AG20443 (cell line): Measurements from ENCODE around the gene TP53INP2.
"Not testable (repeated sequence)": the region's sequence is repeated elsewhere in the genome, so short reads cannot be mapped to it uniquely, and the experiment has no call there.

Experiments
- DNase-seq: peaks from one replicate; pipeline ENCODE4 v3.0.0; 2012; ENCODE audit warnings: low spot score, mixed read lengths

The TP53INP2 gene

DNA sequence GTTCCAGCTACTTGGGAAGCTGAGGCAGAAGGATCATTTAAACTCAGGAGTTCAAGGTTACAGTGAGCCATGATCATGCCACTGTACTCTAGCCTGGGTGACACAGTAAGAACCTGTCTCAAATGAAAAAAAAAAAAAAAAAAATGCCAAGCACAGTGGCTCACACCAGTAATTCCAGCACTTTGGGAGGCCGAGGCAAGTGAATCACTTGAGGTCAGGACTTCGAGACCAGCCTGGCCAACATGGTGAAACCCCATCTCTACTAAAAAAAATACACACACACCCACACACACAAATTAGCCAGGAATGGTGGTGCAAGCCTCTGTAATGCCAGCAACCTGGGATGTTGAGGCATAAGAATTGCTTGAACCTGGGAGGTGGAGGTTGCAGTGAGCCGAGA lies 18.4 kb downstream of the TP53INP2 start:
- DNase-seq: not testable (repeated sequence)

DNA sequence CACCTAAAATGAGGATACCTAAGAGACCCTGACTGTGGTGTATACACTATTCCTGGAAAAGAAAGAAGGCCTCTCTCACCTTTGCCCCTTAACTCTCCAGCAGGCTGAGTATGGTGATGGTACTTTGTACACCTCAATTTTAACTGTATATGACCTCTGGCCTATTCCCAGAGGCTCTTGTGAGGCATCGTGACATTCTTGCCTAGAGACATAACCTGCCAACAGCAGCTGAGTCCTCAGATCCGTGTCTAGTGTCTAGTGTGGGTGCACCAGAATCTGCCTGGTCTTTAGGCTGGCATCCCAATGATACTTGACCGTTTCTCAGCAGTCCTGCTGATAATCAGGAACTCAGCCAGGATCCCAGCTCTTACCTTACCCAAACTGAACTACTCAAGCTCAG lies 20.0 kb downstream of the TP53INP2 start:
- DNase-seq: no peak

GRCh38 chr20:34729416-34729815 lies 25.3 kb downstream of the TP53INP2 start:
- DNase-seq: no peak

- no peak for DNase-seq
These were observed 28.4 kb downstream of the TP53INP2 start for GRCh38 chr20:34732523-34732922.

DNA sequence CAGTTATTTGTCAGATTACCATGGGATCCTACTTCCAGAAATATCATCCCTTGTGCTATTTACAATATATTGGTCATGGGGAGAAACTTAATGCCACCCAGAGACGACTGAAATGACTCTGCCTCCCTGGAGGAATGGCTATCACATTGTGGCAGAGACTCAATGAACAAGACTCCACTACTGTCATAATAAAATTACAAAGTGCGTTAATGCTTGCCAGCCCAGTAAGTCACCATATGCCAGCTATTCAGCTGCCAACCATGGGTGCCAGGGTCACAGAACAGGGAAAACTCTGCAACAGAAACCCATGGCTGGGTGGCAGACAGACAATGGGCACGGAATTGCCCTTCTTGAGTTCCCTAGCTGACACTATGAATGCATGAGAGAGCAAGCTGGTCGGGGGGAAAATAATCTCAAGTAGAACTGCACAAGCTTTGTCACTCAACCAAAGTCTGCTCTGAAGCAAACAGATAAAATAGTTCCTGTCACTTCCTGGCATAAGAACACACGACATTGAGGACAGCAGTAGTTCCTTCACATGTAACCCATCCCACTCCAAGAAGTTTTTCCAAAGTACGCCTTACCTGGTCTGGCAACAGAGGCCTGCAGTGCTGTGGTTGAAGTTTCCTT lies 32.1 kb downstream of the TP53INP2 start:
- DNase-seq: no peak

- no peak for DNase-seq
These were observed 38.9 kb downstream of the TP53INP2 start for GRCh38 chr20:34743039-34743438.

DNA sequence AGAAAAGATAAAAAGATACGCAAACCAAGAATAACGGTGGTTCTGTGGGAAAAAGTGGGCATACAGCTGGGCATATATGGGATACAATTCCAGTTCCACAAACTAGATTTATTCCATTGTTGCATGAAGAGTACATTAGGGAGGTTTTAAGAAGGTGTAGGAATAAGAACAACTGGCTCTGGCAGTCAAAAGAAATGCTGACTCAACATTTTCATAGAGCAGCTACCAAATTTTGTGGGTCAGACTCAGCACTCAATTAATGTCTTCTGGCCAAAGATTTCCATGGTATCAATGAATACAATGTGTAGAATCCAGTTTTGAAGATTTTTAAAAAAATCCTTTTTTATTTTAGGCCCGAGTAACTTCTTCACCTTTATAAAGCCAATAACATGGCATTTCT lies 40.2 kb downstream of the TP53INP2 start:
- no peak for DNase-seq

DNA sequence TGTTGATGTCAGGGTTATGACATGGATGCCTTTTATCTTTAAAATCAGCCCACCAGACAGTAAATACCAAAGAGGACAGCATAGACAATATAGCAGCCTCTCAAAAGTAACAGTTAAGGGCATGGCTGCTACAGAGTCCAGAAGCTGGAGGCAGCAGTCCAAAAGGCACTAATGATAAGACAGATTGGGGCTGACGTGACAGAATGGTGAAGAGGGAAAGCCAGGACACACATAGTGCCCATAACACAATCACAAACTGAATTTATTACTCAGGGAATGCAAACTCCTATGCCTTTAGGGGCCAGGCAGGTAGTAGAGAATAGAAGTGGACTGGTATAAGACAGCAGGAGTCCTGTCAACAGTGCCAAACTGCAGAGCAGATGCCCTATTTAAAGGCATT lies 40.7 kb downstream of the TP53INP2 start:
- DNase-seq: no peak

- DNase-seq: no peak
These were observed 42.5 kb downstream of the TP53INP2 start for GRCh38 chr20:34746674-34747073.

DNA sequence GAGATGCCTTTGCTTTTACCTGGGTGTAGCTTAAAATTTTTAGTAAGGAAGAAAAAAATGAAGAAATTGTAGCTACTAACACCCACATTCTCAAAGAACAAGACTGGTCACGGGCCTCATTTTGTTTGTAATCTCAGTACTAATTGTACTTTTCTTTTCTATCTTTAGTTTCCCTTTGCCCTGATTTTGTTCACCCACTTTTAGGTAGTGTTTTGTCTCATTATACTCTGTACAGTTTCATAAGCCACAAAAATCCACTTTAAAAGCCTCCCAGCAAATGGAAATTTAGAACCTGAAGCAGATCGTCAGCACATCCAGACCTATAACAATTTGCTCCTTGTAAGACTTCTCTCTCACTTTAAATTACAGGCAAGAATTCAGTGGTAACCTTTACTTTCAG lies 43.3 kb downstream of the TP53INP2 start:
- DNase-seq: no peak

DNA sequence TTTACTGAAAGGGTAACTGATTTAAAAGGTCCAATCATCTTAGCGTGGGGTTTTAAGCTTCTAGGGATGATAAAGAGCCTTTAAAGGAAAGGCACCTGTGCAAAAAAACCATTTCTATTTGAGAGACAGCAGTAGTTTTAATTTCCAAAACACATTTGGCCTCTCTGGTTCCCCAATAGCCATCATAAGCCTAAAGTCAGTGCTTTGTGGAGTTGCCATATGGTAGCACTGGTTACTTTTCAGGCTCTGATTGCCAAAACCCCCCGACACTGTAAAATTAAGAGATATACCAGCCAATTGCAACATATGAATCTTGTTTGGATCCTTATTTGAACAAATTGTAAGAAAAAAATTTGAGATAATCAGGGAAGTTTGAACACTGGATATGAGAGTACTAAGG lies 44.6 kb downstream of the TP53INP2 start:
- DNase-seq: no peak

DNA sequence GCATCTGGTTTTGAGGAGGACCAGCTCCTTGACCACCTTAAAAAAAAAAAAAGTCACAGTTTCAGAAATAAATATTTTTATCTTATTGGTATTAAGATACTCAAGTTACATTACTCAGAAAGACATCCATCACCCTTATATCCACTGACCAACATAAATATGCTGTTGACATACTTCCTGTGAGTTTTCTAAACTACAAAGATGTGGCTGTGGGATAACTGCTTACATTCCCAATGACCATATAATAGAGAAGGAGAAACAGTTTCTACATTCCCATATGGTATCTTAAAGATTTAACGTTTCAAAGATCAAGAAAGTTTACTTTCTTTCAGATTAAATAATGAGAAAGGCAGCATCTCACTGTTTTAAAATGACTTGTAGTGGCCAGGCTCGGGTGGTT lies 46.3 kb downstream of the TP53INP2 start:
- DNase-seq: no peak

DNA sequence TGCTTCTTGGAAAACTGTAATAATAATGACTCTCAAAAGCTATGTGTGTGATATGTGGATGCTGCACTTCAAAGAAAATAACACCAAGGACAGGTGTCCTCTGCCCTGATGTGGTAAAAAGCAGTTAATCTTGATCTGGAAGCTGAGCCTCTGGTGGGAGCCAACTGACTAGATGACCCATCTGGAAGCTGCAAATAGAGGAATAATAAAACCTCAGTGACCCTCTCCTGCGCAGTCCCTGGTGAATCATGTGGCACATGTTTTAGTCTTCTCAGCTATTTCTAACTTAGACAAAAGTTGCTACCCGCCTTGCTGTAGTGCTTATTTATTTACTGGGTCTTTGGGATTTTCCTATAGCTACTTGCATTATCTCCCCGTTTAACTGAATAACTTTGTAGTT lies 47.3 kb downstream of the TP53INP2 start:
- DNase-seq: no peak

DNA sequence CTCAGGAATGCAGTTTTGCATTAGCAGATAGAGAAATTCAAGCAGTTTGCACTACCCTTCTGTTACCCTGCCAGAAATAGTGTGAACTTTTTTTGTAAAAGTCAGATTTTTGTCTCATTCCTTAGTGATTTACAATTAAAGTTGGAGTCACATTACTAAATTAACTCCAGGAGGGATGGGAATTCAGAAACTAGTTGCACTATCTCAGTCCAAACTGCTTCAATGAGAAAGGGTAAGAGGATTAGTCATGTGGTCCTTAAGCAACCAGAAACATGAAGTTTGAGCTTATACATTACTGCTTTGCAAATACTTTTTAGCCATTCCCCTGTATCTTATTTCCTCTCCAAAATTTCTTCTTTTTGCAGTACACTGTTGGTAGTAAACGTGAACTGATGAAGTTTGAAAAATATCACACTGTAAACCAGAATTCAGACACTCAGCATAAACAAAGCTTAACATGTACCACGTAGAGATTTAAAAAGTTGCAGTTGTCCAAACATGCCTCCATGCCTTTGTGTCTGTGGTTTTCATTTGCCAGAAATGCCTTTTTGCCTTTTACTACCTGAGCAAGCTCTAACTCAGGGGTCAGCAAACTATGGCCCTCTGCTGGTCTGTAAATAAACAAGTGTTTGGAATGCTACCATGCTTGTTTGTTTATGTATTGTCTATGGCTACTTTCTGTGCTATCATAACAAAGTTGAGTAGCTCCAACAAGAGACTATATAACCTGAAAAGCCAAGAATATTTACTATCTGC lies 49.7 kb downstream of the TP53INP2 start:
- peak; percentile 25 for DNase-seq

DNA sequence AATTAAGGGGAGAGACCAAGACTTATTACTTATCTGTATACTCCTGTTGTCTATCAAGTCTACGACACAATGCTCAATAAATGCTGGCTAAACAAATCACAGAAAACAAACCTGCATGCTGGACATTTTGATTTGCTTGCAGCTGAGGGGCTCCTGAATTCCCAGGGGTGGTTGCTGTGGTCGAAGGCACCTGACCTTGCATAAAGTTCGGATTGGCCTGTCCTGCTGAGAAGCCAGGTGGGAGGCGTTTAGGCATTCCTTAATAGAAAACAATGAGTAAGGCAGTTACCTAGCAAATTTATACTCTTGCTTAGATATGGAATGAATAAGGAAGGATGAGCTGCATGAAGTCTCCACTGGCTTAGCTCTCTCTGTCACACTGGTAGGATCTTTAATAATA lies 50.5 kb downstream of the TP53INP2 start:
- DNase-seq: no peak

GRCh38 chr20:34755367-34755766 lies 51.2 kb downstream of the TP53INP2 start:
- no peak for DNase-seq

DNA sequence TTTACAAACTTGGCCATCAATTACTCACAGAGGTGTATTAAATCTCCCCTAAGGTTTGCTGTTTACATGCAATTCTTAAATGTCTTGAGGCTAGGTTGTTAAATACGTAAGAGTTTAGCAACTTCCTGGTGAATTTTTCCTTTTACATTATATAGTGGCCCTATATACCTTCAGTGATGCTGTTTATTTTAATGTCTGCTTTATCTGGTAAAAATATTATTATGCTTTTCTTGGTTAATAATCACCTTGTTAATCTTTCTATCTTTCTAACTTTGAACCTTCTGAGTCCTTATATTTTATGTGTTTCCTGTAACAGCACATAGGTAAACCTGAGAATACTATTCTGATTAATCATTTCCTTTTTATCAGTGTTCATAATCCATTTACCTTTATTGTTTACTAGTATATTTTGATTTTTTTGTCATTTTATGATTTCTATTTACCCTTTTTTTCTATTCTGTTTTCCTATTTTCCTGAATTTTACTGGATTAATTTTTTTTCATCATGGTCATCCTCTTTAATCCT lies 57.9 kb downstream of the TP53INP2 start:
- DNase-seq: no peak
